GM21447 (cell line): ENCODE data around the gene YAE1.
"Not testable (repeated sequence)": the region's sequence is repeated elsewhere in the genome, so short reads cannot be mapped to it uniquely, and the experiment has no call there.

ENCODE experiments used
- ATAC-seq: cut with Tn5 transposase; IDR thresholded peaks from one replicate; pipeline ENCODE4 v1.9.1; 2021; ENCODE audit not compliant: unreplicated experiment

The YAE1 gene, protein sequence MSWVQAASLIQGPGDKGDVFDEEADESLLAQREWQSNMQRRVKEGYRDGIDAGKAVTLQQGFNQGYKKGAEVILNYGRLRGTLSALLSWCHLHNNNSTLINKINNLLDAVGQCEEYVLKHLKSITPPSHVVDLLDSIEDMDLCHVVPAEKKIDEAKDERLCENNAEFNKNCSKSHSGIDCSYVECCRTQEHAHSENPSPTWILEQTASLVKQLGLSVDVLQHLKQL

DNA sequence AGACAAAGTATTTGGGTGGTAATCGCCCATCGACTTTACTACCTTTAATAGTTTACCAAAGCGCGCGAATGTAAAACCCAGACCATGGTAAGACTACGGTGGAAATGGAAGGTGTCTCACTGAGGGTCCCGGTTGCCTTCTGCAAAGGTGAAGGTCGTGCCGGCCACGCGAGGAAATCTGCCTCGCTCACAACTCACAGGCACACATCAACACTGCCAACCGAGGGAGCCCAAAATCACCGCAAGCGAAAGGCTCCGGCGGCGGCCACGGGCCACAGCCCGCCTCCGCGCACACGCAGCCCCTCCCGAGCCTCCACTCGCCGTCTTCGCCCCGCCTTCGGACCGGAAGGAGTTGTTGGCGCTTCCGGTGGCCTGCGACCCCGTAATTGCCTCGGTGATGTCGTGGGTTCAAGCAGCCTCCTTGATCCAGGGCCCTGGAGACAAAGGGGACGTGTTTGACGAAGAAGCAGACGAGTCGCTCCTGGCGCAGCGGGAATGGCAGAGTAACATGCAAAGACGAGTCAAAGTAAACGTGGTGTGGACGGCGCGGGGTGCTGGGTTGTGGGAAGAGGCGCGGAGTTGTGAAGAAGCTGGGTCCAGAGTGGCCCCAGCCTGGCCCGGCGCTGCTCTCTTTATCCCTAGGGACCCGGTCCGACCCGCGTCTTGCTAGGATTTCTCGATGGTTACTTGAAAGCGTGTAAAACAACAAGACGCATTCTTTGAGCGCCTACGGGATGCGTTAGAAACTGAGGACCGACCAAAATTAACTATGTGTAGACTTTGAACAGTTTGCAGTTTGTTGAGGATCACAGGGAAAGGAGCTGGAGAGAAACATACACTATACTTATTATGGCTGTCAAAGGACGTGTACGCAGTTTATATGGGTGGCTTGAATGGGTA lies at the start of gene YAE1:
YAE1 (plus strand) TSS at position 382 of the 899 bp plus-strand sequence; CDS start at position 397, 15 bp downstream.
- ATAC-seq = peak; percentile 99

DNA sequence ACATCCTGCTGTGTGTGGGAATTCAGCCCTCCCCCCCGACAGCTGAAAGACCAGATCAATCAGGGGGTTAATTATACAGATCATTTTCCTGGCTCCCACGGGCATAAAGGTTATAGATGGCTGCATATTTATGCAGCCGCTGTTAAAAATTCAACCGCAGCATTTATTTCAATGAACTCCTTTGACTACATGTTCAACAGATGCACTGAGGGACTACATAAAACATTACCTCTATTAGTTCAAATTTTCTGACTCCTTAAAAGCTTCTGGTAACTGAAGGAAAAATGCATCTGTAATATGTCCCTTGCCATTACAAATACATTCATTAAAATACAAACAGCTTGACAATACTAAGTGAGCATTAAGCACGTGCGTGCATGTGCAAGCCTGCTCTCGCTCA lies 49.7 kb upstream of the YAE1 start:
- no peak for ATAC-seq

DNA sequence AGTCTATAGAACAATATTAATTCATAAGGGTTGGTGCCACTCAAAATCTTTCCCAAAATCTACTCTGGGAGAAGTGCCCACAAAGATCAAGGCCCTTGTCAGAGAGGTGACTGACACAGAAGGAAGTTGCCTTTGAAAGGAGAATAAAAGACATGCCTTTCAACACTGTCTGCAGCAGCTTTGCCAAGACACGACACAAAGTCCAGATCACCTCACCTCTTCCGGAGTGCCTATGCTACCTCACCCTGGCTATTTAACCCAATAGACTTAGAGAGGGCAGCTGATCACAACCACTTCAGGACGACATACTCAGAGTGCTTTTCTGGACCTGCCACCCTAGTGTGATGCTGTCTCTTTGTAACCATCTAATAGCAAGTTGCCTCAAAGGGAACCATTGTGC lies 49.0 kb upstream of the YAE1 start:
- no peak for ATAC-seq

DNA sequence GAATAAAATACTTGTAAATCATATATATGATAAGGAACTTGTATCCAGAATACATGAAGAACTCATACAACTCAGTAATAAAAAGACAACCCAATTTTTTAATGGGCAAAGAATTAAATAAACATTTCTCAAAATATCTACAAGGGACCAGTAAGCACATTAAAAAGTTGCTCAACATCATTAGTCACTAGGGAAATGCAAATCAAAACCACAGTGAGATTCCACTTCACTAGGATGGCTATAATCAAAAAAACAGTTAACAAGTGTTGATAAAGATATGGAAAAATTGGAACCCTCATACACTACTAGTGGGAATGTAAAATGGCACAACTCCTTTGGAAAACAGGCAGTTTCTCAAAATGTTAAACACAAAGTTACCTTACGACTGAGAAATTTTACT lies 40.3 kb upstream of the YAE1 start:
- no peak for ATAC-seq

DNA sequence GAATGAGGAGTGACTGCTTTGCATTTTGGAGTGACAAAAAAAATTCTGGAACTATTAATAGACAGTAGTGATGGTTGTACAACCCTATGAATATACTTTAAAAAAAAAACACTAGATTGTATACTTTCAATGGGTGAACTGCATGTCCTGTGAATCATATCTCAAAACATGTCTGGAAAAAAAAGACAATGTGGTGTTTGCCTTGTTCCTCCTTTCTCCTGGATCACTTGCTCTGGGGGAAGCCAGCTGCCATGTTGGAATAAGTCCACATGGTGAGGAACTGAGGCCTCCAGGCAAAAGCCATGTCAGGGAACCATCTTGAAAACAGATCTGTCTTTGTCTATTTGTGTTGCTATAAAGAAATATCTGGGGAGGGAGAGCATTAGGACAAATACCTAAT lies 39.5 kb upstream of the YAE1 start:
- no peak for ATAC-seq

DNA sequence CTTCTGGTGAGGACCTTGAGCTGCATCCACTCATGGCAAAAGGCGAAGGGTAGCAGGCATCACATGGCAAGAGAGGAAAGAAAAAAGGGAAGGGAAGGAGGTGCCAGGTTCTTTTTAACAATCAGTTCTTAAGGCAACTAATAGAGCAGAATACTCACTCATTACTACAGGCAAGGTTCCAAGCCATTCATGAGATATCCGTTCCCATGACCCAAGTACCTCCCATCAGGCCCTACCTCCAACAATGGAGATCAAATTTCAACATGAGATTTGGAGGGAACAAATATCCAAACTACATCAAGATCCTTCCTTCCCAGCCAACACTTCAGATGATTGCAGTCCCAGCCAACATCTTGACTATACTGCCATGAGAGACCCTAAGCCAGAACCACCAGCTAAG lies 38.9 kb upstream of the YAE1 start:
- ATAC-seq = no peak

DNA sequence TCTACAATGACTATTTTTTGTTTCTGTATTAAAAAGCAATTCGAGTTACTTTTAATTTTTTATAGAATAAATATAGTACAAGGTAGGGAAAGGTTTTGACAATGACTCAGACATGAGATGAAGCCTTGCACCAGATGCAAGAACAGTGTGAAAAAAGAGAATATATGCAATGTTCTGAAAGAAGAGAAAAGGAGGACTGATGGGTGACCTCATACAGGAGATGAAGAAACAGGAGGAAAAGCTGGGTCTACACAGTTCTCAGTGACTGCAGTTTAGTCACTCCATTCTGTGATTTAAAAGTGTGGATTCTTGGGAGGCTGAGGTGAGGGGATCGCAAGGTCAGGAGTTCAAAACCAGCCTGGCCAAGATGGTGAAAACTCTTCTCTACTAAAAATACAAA lies 38.3 kb upstream of the YAE1 start:
- ATAC-seq = no peak

DNA sequence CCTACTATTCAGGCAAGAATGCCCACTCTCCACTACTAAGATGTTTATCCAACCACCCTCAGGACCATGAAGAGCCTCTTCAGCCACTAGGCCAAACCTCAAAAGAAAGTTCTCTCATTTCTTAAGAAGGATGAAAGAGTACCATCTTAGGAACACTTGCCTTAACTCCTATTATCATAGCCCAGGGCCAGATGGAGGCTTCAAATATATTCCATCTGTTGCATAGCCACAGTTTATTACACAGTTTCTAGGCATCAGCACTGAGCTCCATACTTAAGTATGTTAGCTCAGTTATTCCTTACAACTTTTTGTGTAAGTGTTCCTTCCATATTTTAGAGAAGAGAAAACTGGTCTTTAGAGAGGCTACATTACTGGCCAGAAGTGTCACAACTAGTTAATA lies 37.4 kb upstream of the YAE1 start:
- ATAC-seq = no peak

DNA sequence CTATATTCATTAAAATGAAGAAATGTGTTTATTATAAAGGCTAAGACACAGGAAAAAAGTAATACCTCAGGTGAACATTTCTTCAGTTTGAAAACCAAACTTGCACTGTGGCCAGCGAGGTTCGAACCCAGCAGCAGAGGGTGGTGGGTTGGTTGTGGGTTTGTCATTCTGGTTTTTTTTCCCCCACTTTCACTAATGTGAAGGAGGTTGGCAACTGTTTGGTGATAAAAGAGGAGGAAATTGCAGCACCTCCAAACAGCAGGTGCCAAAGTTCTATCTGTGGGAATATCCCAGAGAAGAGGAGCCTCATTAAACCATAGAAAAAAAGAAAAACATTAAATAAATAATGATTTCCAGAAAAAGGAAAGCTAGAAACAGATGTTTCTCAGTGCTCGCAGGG lies 36.6 kb upstream of the YAE1 start:
- ATAC-seq = no peak

DNA sequence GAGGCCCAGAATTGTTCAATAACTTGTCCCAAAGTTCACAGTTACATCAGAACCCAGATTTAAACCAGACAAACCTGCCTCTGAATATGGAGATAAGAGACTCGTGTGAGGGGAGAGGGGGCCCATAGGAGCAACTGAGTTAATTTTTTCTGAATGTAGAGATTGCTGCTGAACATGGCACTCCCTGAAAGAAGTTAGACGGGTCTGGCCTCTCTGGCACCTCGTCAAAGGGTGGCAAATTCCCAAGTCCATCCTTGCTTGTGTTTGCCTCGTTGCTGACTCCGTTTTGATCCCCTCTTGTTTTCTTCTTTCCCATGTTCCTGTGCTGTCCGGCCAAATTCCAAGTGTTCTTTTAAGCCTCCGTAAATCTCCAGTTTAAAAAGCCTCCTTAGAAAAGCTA lies 35.2 kb upstream of the YAE1 start:
- ATAC-seq = no peak

DNA sequence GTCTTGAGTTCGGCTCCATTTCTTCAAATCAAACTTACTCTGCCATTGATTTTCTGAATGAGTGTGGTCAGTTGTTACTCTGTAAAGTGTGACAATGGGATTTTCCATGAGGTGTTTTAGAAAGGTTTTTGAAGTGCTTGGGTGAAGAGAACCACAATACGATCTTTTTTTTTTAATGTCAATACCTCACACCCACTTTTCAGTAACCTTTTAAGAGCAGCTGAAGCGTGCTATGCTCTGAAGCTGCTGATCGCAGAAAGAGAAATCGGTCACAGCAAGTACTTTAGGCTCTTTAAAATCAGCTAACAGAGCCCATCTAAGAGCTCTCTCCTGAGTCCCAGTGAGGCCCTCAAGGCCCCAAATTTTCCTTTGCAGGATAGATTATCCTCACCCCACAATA lies 34.4 kb upstream of the YAE1 start:
- ATAC-seq = no peak

DNA sequence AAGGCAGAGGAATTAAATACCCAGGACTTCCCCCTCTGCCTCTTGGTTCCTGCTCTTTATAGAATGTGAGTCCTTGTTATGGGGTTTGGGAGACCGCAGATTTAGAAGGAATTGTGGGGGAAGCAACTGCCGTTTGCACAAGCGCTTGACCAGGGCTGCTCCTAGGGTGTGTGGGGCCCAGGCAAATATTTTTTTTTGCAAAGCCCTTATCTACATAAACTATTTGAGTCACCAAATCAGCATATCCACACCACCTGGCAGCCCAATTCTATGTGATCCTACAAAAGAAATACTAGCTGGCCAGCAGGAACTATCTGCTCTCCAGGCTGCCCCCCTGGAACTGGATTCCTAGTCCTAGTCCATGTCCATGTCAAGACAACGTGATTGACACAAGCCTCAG lies 33.4 kb upstream of the YAE1 start:
- no peak for ATAC-seq

DNA sequence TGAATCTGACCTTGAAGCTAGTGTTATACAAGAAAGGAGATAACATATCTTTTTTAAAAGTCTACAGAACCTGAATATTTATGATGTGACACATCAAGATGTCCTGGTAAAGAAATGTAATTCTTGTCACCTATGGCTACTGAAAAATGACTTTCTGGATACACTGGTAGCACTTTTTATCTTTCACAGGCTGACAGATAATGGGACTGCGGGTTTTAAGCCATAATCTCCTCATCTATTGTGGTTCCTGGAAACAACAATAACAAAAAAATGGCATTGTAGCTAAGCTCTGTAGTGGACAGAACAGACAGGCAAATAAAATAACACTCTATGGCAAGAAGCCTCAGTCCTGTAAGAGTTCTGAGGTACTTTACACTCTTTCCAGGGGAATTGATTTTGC lies 31.6 kb upstream of the YAE1 start:
- no peak for ATAC-seq

DNA sequence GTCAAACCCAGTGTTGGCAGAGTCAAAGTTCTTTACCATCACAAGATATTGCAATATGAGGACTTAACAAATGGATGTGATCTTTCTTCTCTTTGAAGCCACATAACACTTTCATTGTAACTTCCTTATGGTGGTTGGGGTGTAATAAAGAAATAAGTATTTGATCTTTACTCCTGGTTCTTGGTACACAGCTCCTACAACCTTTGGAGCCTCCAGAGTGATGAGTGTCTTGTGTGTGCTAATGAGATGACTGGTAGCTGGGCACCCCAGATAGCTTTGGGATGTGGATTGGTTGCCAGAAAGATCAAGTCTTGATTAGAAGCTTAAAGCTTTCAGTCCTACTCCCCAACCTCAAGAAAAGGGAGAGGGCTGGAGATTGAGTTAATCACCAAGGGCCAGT lies 31.1 kb upstream of the YAE1 start:
- no peak for ATAC-seq

DNA sequence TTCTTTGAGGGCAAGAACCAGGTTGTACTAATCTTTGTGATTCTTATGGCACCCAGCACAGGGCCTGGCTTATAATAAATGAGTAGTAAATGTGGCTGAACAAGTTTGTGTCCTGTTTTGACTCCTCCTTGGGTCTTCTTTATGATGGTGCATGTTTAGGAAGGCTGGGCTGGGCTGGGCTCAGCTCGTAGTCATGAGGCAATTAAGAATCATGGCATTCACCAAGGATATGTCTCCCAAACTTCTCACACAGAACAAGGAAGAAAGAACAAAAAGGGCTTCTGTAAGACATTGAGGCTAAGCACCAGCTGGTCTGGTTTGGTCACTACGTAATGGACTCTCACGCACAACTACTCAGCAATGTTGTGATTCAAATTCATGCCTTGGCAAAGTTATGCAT lies 30.5 kb upstream of the YAE1 start:
- ATAC-seq = no peak

DNA sequence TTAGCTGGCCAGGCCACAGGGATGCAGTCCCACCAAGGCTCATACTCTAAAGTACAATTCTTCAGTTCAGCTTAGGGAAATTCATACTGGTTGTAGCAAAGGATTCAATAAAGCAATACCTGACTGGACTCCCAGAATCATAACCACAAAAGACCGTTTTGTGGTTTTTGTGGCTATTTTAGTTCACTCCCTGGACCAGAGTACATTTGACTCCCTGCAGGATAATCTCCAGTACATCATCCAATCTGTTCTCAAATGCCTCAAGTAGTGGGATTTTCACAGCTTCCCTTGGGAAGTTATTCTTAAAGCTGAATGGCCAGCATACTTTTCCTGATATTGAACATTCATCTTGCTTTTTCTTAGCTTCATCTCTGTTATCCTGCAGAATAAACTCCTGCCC lies 29.3 kb upstream of the YAE1 start:
- no peak for ATAC-seq

DNA sequence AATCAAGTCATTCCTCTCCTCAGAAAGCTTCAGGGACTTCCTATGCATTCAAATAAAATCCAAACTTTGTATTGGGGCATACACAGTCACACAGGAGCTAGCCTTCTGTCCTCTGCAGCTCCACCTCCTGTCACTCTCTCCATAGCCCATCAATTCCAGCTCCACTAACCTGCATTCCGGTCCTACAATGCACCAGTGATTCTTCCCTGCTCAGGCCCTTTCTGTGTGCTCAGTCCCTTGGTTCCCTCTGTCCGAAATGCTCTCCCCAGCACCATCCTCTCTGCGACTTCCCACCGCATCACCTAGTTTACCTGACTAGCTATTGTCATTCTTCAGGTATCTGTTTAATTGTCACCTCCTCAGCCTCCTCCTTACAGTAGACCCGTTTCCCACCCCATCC lies 26.4 kb upstream of the YAE1 start:
- no peak for ATAC-seq

DNA sequence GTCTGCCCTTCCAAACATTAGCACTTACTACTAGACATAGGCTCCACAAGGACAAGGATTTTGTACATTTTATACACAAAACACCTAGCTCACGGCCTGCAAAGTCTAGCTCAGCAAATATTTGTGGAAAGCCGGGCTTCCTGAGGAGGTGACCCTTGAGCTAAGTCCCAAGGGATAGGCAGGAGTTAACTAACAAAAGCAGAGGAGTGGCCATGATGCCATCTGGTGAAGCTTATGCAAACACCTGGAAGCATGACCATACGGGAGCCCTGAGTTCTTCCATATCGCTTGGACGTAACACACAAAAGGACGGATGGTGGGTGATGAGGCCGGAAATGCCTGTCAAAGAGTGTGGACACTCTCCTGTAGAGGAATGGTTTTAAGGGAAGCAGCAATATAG lies 25.9 kb upstream of the YAE1 start:
- no peak for ATAC-seq

DNA sequence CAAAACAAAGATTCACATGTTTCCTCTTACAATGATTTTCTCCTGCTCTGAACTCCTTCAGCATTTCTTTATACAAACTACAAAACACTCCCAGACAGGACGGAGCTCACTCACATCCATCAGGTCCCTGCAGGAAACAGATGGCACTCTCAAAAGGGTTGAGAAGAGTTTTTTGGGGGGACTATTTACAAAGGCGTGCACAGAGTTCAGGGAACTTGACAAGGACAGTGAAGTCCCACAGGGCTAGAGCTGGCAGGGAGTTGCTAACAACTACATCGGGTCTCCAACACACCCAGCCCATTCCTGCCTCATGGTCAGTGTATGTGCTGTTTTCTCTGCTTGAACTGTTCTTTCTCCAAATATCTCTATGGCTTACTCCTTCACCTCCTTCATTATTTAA lies 24.7 kb upstream of the YAE1 start:
- ATAC-seq = no peak

DNA sequence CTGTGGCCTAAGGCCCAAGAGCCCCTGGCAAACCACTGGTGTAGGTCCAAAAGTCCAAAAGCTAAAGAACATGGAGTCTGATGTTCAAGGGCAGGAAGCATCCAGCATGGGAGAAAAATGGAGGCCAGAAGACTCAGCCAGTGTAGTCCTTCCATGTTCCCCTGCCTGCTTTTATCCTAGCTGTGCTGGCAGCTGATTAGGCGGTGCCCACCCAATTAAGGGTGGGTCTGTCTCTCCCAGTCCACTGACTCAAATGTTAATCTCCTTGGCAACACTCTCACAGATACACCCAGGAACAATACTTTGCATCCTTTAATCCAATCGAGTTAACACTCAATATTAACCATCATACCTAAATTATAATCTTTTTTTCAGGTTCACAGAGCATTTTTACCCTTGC lies 21.4 kb upstream of the YAE1 start:
- not testable (repeated sequence) for ATAC-seq

DNA sequence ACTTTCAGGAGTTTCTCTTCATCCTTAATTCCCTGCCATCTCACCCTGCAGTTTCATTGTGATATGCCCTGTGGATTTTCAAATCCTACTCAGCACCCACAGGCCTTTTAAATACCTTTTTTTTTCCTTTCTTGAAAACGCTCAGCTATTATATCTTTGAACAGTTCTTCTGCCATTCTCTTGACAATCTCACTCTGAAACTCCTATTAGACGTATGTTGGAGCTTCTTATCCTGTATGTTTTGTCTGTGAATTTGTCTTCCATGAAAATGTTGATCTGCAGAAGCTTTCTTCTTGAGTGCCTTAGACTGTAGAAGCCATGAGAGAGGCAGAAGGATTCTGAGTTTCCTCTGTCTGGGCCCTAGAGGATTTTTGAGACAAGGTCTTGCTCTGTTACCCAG lies 18.9 kb upstream of the YAE1 start:
- no peak for ATAC-seq

DNA sequence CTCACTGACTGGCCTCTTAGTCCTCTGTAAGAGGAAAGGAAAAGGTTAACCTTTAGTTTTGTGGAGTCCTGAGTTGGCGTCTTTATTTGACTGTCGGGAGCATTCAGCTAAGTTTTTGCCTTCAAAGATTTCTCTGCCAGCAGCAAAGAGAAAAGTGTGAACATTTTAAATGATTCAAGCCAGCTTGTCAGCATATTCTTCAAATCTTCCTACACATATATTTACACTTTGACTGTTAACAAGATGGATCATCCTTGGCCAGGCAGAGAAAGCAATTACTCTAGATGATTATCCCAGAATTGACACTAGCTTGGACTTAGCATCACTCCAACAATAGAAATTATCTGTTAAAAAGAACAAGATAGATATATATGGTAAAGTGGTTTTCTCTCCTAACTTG lies 15.8 kb upstream of the YAE1 start:
- ATAC-seq = no peak

DNA sequence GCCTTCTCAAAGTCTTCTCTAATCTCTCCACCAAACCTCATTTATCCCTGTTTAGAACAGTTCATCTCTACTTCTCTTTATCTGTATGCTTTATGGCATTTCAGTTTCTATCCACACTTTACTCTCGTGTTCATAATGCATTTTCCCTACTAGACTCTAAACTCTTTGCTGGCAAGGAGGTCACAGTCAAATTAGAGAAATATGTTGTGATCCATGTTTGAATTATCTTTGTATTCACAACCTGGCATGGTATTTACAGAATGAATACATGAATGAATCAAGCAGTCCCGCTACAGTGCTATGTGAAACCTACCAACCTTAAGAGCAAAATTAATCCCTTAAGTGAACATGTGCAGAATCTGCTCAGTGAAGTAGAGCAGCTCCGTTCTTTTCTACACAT lies 12.8 kb upstream of the YAE1 start:
- no peak for ATAC-seq
